HCT116 (cell line): ENCODE data around the gene CCDC40. TPM values are rescaled to one million over a fixed set of nuclear protein-coding genes. Genes with fewer than 3 reads are reported as not detected.
A peak's percentile ranks its signal among the peaks of the same experiment; 100 is the strongest.

Source experiments
- ATAC-seq: fragments of 200-7000 bp; cut with Tn5 transposase; 2 replicates; pipeline ENCODE4 v1.9.1; 2020; ENCODE audit warnings: mild to moderate bottlenecking, moderate library complexity
- BruUV-seq: library from RNA; stranded (reverse); fragments of 400-500 nt; replicated peaks from 2 replicates; lab custom pipeline; 2021; lab: Mats Ljungman, UMichigan
- CTCF ChIA-PET: fragments of 300-600 bp; sonication (Branson Sonifier 250); formaldehyde crosslinking; loops from one replicate; lab custom pipeline; 2021; ENCODE audit warnings: antibody characterized with exemption; lab: Charles Lee
- POLR2A ChIA-PET: fragments of 300-600, 350-600 bp; sonication (Branson Sonifier 250); formaldehyde crosslinking; loops from one replicate; lab custom pipeline; 2021; ENCODE audit warnings: antibody characterized with exemption; lab: Charles Lee
- RAD21 ChIA-PET, 2 experiments: fragments of 300-600 bp; sonication (Branson Sonifier 250); formaldehyde crosslinking; loops; one replicate each; lab custom pipeline; 2023; ENCODE audit warnings: low total read pairs in 2 of 2; ENCODE audit not compliant: uncharacterized antibody in 2 of 2, unreplicated experiment in 2 of 2, low non-redundant PET in 1 of 2; lab: Charles Lee
- DNase-seq: peaks from one replicate; pipeline ENCODE4 v3.0.0-alpha.2; 2010; ENCODE audit warnings: low read depth, low spot score
- H2AFZ ChIP-seq: fragments of 200-600 bp; shearing (Covaris generic), sonication (generic); 2 replicates; pipeline ENCODE4 v1.6.1; 2017; ENCODE audit warnings: low read depth, mixed run types, mixed read lengths, antibody characterized with exemption, low read length; ENCODE audit not compliant: poor library complexity, severe bottlenecking
- H3K27ac ChIP-seq: 2 replicates; pipeline ENCODE4 v1.5.1; 2012; ENCODE audit warnings: low read depth, low read length
- H3K27me3 ChIP-seq: fragments of 200-600 bp; sonication (generic); 2 replicates; pipeline ENCODE4 v1.6.1; 2016; ENCODE audit warnings: mixed run types, low read length, mixed read lengths; ENCODE audit not compliant: insufficient read depth
- H3K36me3 ChIP-seq, 2 experiments: fragments of 200-500 bp in 1 of 2; fragments of 200-600 bp in 1 of 2; sonication (Bioruptor generic) in 1 of 2; sonication (generic) in 1 of 2; 2 replicates each; pipeline versions ENCODE4 v1.5.1 to v1.6.1; 2014 to 2016; ENCODE audit warnings: low read length in 2 of 2, inconsistent platforms in 1 of 2, mixed read lengths in 1 of 2, mixed run types in 1 of 2; ENCODE audit not compliant: insufficient read depth in 2 of 2, control insufficient read depth in 1 of 2
- H3K4me1 ChIP-seq, 2 experiments: fragments of 200-600 bp in 1 of 2; sonication (generic) in 1 of 2; 2 replicates each; pipeline versions ENCODE4 v1.5.1 to v1.6.1; 2012 to 2017; ENCODE audit warnings: low read length in 2 of 2, inconsistent platforms in 1 of 2, mild to moderate bottlenecking in 1 of 2, mixed read lengths in 1 of 2, mixed run types in 1 of 2, moderate library complexity in 1 of 2; ENCODE audit not compliant: insufficient read depth in 2 of 2, control insufficient read depth in 1 of 2
- H3K4me2 ChIP-seq: fragments of 200-600 bp; sonication (generic); 2 replicates; pipeline ENCODE4 v1.6.1; 2017; ENCODE audit warnings: mixed run types, low read length, mixed read lengths
- H3K4me3 ChIP-seq, 2 experiments: fragments of 200-600 bp in 1 of 2; sonication (generic) in 1 of 2; replicated peaks in 1 of 2; 2 replicates each; pipeline ENCODE4 v1.5.1; 2011 to 2016; ENCODE audit warnings: low read length in 2 of 2, control low read depth in 1 of 2, low read depth in 1 of 2, mild to moderate bottlenecking in 1 of 2, mixed read lengths in 1 of 2, mixed run types in 1 of 2
- H3K79me2 ChIP-seq: fragments of 200-600 bp; sonication (generic); 2 replicates; pipeline ENCODE4 v1.6.1; 2017; ENCODE audit warnings: mild to moderate bottlenecking, mixed run types, low read length, moderate library complexity, mixed read lengths; ENCODE audit not compliant: insufficient read depth
- H3K9ac ChIP-seq: fragments of 200-600 bp; sonication (generic); 2 replicates; pipeline ENCODE4 v1.6.1; 2016; ENCODE audit warnings: low read length, mixed read lengths
- H3K9me2 ChIP-seq: fragments of 200-600 bp; sonication (generic), shearing (Covaris generic); 2 replicates; pipeline ENCODE4 v1.6.1; 2017; ENCODE audit warnings: mixed run types, mild to moderate bottlenecking, moderate library complexity; ENCODE audit not compliant: insufficient read depth
- H3K9me3 ChIP-seq, 2 experiments: fragments of 200-500 bp in 1 of 2; fragments of 200-600 bp in 1 of 2; sonication (Bioruptor generic) in 1 of 2; sonication (generic) in 1 of 2; 2 replicates each; pipeline ENCODE4 v1.6.1; 2014 to 2017; ENCODE audit warnings: low read length in 2 of 2, mixed read lengths in 2 of 2, inconsistent platforms in 1 of 2, low read depth in 1 of 2, mild to moderate bottlenecking in 1 of 2, mixed run types in 1 of 2, moderate library complexity in 1 of 2; ENCODE audit not compliant: control insufficient read depth in 1 of 2, insufficient read depth in 1 of 2
- H4K20me1 ChIP-seq: fragments of 200-600 bp; sonication (generic), shearing (Covaris generic); 2 replicates; pipeline ENCODE4 v1.6.1; 2017; ENCODE audit warnings: mixed run types, mild to moderate bottlenecking, moderate library complexity; ENCODE audit not compliant: insufficient read depth
- CEBPB ChIP-seq: IDR thresholded peaks from 2 replicates; pipeline ENCODE4 v1.6.1; 2012; ENCODE audit warnings: low read depth
- EGR1 ChIP-seq: IDR thresholded peaks from 2 replicates; pipeline ENCODE4 v1.6.1; 2012; ENCODE audit warnings: low read depth
- POLR2AphosphoS5 ChIP-seq: IDR thresholded peaks from 2 replicates; pipeline ENCODE4 v1.6.1; 2011; ENCODE audit warnings: mild to moderate bottlenecking, low read depth, low read length, moderate library complexity
- ZFX ChIP-seq: fragments of 450-650 bp; IDR thresholded peaks from 2 replicates; pipeline ENCODE4 v1.6.1; 2017
- intact Hi-C: fragments of 100-400 bp; cut with micrococcal nuclease; formaldehyde crosslinking; loops from 2 replicates; pipeline ENCODE4 v1.10.0; 2022
- total RNA-seq: library from RNA; stranded (reverse); gene quantifications from one replicate; pipeline ENCODE4 v1.2.1, GENCODE V29; 2021; ENCODE audit not compliant: unreplicated experiment
- TF ChIP-seq, protein P1 (sequence below): IDR thresholded peaks from 2 replicates; pipeline ENCODE4 v1.6.1; 2011; ENCODE audit warnings: mild to moderate bottlenecking, low read length, moderate library complexity; ENCODE audit not compliant: insufficient replicate concordance; ENCODE audit errors: extremely low read depth

CCDC40 gene
- total RNA-seq, 1 experiment from 2014 or later, result 10.3 TPM

DNA sequence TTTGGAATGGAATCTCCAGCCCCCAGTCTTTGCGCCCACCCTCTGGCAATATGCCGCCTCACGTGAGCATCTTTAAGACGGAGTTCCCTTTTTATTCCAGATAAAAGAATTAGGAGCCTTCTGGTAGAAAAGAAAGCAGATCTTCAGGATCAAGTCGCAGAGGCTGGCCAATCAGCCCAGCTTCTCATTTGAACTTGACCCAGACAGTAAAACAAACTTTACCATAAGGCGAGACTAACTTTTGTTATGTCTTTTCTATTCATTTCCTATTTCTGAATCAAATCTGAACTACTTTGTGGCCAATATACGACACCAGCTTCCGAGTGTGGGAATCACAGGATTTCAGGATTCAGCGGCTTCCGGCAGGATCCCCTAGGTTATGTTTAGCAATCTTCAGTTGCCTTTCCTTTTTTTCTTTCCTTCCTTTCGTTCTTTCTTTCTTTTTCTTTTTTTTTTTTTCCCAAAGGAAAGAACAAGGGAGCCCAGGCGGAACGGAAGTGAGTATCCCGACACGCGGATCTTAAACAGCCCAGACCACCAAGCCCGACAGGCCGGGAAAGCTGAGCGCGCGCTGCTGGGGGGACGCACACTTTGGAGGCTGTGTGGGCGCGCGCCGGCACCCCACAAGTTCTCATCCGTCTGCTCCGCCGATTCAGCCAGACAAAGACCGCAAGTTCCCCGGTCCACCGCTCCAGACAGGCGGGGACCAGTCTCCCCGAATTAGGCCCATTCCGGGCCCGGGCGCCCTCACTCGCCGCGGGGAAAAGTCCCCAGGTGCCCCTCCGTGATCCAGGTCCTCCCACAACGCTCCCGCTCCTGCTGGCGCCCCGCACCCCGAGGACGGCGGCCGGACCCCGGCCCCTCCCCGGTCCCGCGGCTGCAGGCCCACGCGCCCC is 1.4 kb upstream of the CCDC40 start:
- CTCF ChIA-PET, result no interaction called here
- Histone ChIP-seq H3K4me3 (peak overlapping the region; percentile 75 to 76), H3K79me2 (0 out of 2 replicates have a peak, but pooled peaks cover 5% of the 10 kb centered on the region), H4K20me1 (no peaks in the 10 kb centered on the region), H3K36me3 (no peaks in the 10 kb centered on the region), H3K4me2 (peak overlapping the region; percentile 90), H3K27ac (peak overlapping the region; percentile 19; the same call in 1 of the 2 replicates), H3K9me2 (no peaks in the 10 kb centered on the region), H3K4me1 (peaks cover 6 to 20% of the 10 kb centered on the region in 2 experiments; a peak in 3 of 4 replicates), H3K27me3 (no peaks in the 10 kb centered on the region), H2AFZ (no peak overlapping the region), H3K9ac (peak overlapping the region; percentile 76), H3K9me3 (no peaks in the 10 kb centered on the region)
- intact Hi-C loops, result no loop called here
- POLR2A ChIA-PET, result interaction anchor here (0.7 kb wide), 1 partner anchor 8 kb away, joined by 3 read pairs; no protein-coding TSS in a partner anchor
- peak; percentile 67 for TF ChIP-seq ZFX
- TF ChIP-seq EGR1, result no peak
- BruUV-seq, result TSS peak; percentile 47
- ATAC-seq, result peak; percentile 12
- RAD21 ChIA-PET, result no interaction called here
- no peak for DNase-seq

DNA sequence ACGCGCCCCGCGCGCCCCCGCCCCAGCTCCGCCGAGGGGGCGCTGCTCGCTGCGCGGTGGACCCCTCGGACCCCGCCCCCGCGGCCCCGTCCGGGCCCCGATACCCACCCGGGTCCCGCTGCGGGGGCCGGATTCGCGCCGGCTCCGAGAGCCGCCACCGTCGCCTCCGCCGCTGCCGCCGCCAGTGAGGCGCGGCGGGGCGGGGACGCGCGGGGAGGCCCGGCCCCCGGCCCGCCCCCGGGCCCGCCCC is 830 bp upstream of the CCDC40 start, which contains the start of gene TBC1D16:
Gene TBC1D16 (minus strand): TSS at position 186 of the 250 bp plus-strand sequence. CDS start 22,325 bp downstream, outside the sequence.
- Histone ChIP-seq H3K4me1 (peaks cover 6 to 20% of the 10 kb centered on the region in 2 experiments; a peak in 3 of 4 replicates), H2AFZ (no peak within 1 kb of the TSS), H3K9ac (peak within 1 kb of the TSS; percentile 83), H3K9me2 (no peaks in the 10 kb centered on the region), H3K36me3 (no peaks in the 10 kb centered on the region), H3K27me3 (no peaks in the 10 kb centered on the region), H3K79me2 (0 out of 2 replicates have a peak, but pooled peaks cover 5% of the 10 kb centered on the region), H3K9me3 (no peaks in the 10 kb centered on the region), H4K20me1 (no peaks in the 10 kb centered on the region), H3K27ac (peak within 1 kb of the TSS; percentile 75), H3K4me3 (peak within 1 kb of the TSS; percentile 93 to 96), H3K4me2 (peak within 1 kb of the TSS; percentile 98)
- DNase-seq (no peak), ATAC-seq (no peak)
- RAD21 ChIA-PET, result no interaction called here
- intact Hi-C loops, result no loop called here
- TF ChIP-seq, protein P1, sequence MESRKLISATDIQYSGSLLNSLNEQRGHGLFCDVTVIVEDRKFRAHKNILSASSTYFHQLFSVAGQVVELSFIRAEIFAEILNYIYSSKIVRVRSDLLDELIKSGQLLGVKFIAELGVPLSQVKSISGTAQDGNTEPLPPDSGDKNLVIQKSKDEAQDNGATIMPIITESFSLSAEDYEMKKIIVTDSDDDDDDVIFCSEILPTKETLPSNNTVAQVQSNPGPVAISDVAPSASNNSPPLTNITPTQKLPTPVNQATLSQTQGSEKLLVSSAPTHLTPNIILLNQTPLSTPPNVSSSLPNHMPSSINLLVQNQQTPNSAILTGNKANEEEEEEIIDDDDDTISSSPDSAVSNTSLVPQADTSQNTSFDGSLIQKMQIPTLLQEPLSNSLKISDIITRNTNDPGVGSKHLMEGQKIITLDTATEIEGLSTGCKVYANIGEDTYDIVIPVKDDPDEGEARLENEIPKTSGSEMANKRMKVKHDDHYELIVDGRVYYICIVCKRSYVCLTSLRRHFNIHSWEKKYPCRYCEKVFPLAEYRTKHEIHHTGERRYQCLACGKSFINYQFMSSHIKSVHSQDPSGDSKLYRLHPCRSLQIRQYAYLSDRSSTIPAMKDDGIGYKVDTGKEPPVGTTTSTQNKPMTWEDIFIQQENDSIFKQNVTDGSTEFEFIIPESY, result no peak
- peak; percentile 78; the same call in 1 of the 2 replicates for TF ChIP-seq POLR2AphosphoS5
- no peak for TF ChIP-seq CEBPB
- CTCF ChIA-PET, result no interaction called here
- BruUV-seq, result no TSS peak
- POLR2A ChIA-PET, result no interaction called here
